AG09309 (cell line): ENCODE measurements around the gene KCNT2.

ENCODE experiments used
- DNase-seq: peaks from one replicate; pipeline ENCODE4 v3.0.0-alpha.2; 2010; ENCODE audit warnings: low read depth
- H3K4me3 ChIP-seq: 2 replicates; pipeline ENCODE4 v1.5.1; 2011; ENCODE audit warnings: mild to moderate bottlenecking, low read depth, low read length, moderate library complexity; ENCODE audit not compliant: control insufficient read depth
- CTCF ChIP-seq: IDR thresholded peaks from 2 replicates; pipeline ENCODE4 v1.5.1; 2011; ENCODE audit warnings: mild to moderate bottlenecking, low read depth, low read length, inconsistent platforms; ENCODE audit not compliant: insufficient read depth, control insufficient read depth; ENCODE audit errors: missing control alignments

KCNT2 gene

GRCh38 chr1:196180847-196181593, 427.2 kb downstream of the KCNT2 start:
- no peak for TF ChIP-seq CTCF
- no peak overlapping the region for H3K4me3 ChIP-seq
- peak; percentile 91 for DNase-seq

DNA sequence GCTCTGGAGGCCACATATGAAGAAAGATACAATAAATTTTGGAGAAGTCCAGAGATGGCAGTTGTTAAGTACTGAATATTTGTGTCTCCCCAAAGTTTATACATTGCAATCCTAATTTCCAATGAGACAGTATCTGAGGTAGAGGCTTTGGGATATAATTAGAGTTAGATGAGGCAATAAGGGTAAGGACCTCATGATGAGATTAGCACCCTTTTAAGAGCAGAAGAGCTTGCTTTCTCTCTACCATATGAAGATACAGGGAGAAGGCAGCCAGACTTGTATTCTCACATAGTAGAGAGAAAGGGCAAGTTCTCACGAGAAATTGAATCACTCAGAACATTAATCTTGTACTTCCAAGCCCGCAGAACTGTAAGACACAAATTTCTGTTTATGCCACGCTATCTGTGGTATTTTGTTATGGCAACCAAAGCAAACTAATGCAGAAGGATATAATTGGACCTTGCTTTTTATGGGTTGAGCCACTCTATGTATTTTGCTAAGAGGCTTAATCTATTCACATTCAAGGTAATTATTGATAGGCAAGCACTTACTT, 430.1 kb downstream of the KCNT2 start:
- no peak for DNase-seq
- no peak for TF ChIP-seq CTCF
- H3K4me3 ChIP-seq, result no peak overlapping the region
